ENCODE measurements around the gene ATXN1.

DNA sequence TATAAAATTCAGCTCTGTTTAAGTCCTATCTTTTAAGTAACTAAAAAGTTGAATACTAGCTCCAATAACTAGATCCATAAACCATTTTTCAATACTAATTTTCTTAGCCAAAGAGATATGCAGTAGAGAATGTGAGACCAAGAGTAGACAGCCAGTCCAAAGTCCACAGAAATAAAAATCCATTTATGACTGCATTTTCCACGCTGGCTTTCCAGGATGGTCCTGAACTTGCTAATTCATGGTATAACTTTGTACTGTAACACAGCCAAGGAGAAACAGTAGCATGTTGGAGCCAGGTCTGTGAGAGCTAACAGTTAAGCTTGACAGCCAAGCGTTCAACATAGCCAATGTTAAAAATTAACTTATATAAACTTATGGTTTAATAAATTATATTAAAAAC is 366.6 kb downstream of the ATXN1 start:
- no peak for TF ChIP-seq EZH2 (IDR thresholded peaks at IDR 0.05; ENCODE audit: low read length)
- TF ChIP-seq, protein P1, sequence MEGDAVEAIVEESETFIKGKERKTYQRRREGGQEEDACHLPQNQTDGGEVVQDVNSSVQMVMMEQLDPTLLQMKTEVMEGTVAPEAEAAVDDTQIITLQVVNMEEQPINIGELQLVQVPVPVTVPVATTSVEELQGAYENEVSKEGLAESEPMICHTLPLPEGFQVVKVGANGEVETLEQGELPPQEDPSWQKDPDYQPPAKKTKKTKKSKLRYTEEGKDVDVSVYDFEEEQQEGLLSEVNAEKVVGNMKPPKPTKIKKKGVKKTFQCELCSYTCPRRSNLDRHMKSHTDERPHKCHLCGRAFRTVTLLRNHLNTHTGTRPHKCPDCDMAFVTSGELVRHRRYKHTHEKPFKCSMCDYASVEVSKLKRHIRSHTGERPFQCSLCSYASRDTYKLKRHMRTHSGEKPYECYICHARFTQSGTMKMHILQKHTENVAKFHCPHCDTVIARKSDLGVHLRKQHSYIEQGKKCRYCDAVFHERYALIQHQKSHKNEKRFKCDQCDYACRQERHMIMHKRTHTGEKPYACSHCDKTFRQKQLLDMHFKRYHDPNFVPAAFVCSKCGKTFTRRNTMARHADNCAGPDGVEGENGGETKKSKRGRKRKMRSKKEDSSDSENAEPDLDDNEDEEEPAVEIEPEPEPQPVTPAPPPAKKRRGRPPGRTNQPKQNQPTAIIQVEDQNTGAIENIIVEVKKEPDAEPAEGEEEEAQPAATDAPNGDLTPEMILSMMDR (optimal IDR thresholded peaks at IDR 0.05 in 1 of 3, IDR thresholded peaks at IDR 0.05 in 1 of 3, conservative IDR thresholded peaks at IDR 0.05 in 1 of 3; ENCODE audit: extremely low read depth in 1 of 3, insufficient read depth in 2 of 3, low read length in 3 of 3): no peak

Data from keratinocyte (primary cell).